ENCODE results near the gene PRXL2C. TPM values are rescaled to one million over a fixed set of nuclear protein-coding genes. Genes with fewer than 3 reads are reported as not detected.
"Not testable (repeated sequence)": the region's sequence is repeated elsewhere in the genome, so short reads cannot be mapped to it uniquely, and the experiment has no call there.

The PRXL2C gene
- polyA plus RNA-seq = 10 to 100 TPM in 2 of 3 donors, 1 to 10 TPM in 1; 5.1 to 26.4 (median 15.7) TPM

GRCh38 chr9:96655198-96655851 is at the start of gene PRXL2C:
TSS of gene PRXL2C (minus strand) at chr9:96655317. CDS start at chr9:96655281, 36 bp downstream.
- 2 to 4% (median 3%) methylated on average over 52 to 57 of the region's 57 CpGs for WGBS, 3 donors
- peak within 1 kb of the TSS; percentile 60 for H3K27ac ChIP-seq (ENCODE audit: low read depth, low read length)

DNA sequence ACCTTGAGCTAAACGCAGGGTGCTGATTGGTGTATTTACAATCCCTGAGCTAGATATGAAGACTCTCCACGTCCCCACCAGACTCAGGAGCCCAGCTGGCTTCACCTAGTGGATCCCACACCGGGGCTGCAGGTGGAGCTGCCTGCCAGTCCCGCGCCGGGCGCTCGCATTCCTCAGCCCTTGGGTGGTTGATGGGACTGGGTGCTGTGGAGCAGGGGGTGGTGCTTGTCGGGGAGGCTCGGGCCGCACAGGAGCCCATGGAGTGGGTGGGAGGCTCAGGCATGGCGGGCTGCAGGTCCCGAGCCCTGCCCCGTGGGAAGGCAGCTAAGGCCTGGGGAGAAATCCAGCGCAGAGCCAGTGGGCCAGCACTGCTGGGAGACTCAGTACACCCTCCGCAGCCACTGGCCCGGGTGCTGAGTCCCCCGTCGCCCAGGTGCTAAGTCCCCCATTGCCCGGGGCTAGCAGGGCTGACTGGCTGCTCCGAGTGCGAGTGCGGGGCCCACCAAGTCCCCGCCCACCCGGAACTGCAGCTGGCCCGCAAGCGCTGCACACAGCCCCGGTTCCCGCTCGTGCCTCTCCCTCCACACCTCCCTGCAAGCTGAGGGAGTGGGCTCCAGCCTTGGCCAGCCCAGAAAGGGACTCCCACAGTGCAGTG is 45.7 kb upstream of the PRXL2C start:
- 93 to 95% (median 93%) methylated on average over 24 to 30 of the region's 30 CpGs for WGBS, 3 donors
- not testable (repeated sequence) for H3K27ac ChIP-seq (ENCODE audit: low read depth, low read length)

- WGBS, 3 donors = 67 to 83% (median 71%) methylated on average over 1 of the region's 1 CpG
- no peak overlapping the region for H3K27ac ChIP-seq (ENCODE audit: low read depth, low read length)
Observed at GRCh38 chr9:96691326-96691725, 36.2 kb upstream of the PRXL2C start.

- WGBS, 3 donors = 75 to 84% (median 78%) methylated on average over 8 of the region's 8 CpGs
- H3K27ac ChIP-seq (ENCODE audit: low read depth, low read length) = no peak overlapping the region
Observed at GRCh38 chr9:96688745-96689464, 33.8 kb upstream of the PRXL2C start.

DNA sequence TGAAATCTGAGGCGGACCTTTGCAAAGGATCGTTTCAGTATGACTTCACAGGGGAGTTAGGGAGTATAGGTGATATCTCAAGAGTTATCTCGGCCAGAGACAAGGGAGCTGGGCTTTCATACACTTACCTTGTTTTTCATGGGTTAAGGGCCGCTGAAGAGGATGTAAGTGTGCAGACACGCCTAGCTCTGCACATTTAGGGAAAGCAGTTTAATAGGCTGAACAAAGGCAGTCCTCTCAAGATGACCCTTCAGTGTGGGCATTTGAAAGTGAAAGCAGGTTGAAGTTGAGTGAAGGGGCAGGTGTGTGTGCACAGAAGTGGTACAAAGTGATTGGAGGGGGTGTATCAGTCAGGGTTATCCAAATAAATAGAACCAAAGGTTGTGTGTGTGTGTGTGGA is 33.1 kb upstream of the PRXL2C start:
- H3K27ac ChIP-seq (ENCODE audit: low read depth, low read length) = no peak overlapping the region

GRCh38 chr9:96686638-96687335 is 31.7 kb upstream of the PRXL2C start:
- WGBS, 3 donors = 1 to 3% (median 2%) methylated on average over 59 to 62 of the region's 62 CpGs
- H3K27ac ChIP-seq (ENCODE audit: low read depth, low read length) = no peak overlapping the region

More for the DNA sequence above, 33.1 kb upstream of the PRXL2C start:
- WGBS, 3 donors = 73 to 80% (median 77%) methylated on average over 5 of the region's 5 CpGs

DNA sequence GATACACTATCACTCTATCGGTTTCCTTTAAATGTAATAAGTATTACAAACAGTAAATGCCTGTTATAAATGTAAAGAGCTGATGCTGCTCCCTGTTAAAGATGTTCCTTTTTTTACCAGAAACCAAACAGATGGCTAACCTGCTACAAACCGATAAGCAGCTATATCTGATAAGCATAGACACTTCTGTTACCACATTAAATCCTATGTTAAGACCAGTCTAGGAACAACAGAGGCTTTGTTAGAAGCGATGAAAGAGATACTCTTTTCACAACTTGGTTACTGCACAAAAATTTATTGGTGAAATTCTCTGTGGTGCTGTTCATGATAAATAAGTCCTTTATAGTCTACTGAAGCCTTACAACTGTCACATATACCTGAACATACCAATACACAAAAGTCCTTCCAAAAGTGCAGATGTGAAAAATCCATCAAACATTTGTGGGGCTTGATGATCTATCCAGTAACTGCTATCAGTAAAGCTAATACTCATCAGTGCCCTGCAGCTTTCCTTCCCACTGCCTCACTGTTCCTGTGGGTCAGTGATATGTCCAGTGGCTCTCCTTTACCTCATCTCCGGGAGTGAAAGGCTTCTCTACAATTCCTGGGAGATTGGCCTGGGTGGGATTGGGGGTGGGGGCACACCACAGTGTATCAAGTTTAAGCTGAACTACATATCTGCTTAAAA is 25.8 kb upstream of the PRXL2C start:
- WGBS, 3 donors = 28 to 58% (median 53%) methylated on average over 4 of the region's 4 CpGs
- H3K27ac ChIP-seq (ENCODE audit: low read depth, low read length) = no peak overlapping the region

GRCh38 chr9:96674906-96675538 is 19.9 kb upstream of the PRXL2C start:
- no peak overlapping the region for H3K27ac ChIP-seq (ENCODE audit: low read depth, low read length)

- H3K27ac ChIP-seq (ENCODE audit: low read depth, low read length) = not testable (repeated sequence)
- WGBS, 3 donors = 95 to 98% (median 96%) methylated on average over 4 of the region's 4 CpGs
Observed at GRCh38 chr9:96673786-96674185, 18.7 kb upstream of the PRXL2C start.

DNA sequence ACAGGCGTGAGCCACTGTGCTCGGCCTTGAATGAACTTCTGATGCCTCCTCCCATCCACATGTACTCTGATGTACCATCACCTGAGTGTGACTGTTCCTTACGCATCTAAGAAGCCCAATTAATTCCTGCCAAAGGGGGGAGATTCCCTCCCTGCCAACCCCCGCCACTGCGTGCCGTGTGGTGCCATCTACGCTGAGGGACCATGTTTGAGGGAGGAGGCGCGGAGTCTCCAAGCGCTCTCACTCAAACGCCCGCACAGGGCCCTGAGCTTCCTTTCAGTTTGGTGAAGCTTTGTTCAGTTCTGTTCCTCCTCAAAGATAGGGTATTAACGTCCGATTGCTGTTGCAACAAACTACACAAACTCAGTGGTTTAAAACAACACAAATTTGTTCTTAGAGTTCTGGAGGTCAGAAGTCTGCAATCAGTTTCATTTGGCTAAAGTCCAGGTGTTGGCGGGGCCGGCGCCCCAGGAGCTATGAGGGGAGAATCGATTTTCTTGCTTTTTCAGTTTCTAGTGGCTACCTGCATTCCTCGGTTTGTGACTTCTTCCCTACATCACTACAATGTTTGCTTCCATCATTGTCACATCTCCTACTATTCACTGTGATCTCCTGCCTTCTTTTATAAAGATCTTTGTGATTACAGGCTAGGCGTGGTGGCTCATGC is 13.9 kb upstream of the PRXL2C start:
- WGBS, 3 donors = 88 to 92% (median 92%) methylated on average over 20 of the region's 20 CpGs
- no peak overlapping the region for H3K27ac ChIP-seq (ENCODE audit: low read depth, low read length)

- H3K27ac ChIP-seq (ENCODE audit: low read depth, low read length) = no peak overlapping the region
- 77 to 93% (median 93%) methylated on average over 2 of the region's 2 CpGs for WGBS, 3 donors
Observed at GRCh38 chr9:96667363-96667728, 12.2 kb upstream of the PRXL2C start.

- WGBS, 3 donors = 69 to 70% (median 69%) methylated on average over 15 of the region's 15 CpGs
- not testable (repeated sequence) for H3K27ac ChIP-seq (ENCODE audit: low read depth, low read length)
Observed at GRCh38 chr9:96666653-96667362, 11.7 kb upstream of the PRXL2C start.

DNA sequence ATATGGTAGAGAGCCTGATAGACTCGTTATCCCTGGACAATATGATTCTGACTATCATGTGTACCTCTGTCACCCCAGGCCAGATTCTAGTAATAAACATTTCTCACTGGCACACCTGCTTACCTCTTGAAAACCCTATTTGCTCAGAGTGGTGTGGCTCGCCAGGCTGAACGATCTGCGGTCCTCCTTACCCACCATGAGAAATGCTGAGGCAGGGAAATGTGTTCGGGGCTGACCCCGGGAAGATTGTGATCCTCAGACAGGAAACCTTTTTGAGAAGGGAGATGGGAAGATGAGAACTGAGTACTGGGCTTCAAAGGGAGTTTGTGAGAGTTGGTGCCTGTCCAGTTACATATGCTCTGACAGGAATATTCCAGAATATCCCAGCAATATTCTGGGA is 10.7 kb upstream of the PRXL2C start:
- WGBS, 3 donors = 81 to 87% (median 86%) methylated on average over 6 of the region's 6 CpGs
- H3K27ac ChIP-seq (ENCODE audit: low read depth, low read length) = no peak overlapping the region

GRCh38 chr9:96663506-96664120 is 8.5 kb upstream of the PRXL2C start:
- no peak overlapping the region for H3K27ac ChIP-seq (ENCODE audit: low read depth, low read length)
- WGBS, 3 donors = 90 to 92% (median 91%) methylated on average over 20 of the region's 20 CpGs

DNA sequence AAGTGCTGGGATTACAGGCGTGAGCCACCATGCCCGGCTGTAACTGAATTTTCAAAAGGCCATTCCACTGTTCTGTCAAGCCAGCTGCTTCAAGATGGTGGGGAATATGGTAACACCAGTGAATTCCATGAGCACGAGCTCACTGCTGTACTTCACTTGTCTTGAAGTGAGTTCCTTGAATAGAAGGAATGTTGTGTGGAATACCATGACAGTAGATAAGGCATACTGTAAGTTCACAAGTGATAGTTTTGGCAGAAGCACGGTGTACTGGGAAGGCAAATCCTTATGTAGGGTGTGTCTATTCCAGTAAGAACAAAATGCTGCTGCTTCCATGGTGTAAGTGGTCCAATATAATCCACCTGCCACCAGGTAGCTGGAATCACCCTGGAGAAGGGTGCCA is 6.6 kb upstream of the PRXL2C start:
- no peak overlapping the region for H3K27ac ChIP-seq (ENCODE audit: low read depth, low read length)
- 86 to 88% (median 87%) methylated on average over 4 of the region's 4 CpGs for WGBS, 3 donors

GRCh38 chr9:96660692-96661248 is 5.7 kb upstream of the PRXL2C start:
- 86 to 96% (median 93%) methylated on average over 7 of the region's 7 CpGs for WGBS, 3 donors
- H3K27ac ChIP-seq (ENCODE audit: low read depth, low read length) = no peak overlapping the region

Data from adipose tissue (tissue), 3 donors.